Lower leg skin (tissue), 4 donors: Measurements from ENCODE around the gene SMG9. TPM values are rescaled to one million over a fixed set of nuclear protein-coding genes. Genes with fewer than 3 reads are reported as not detected.
A peak's percentile ranks its signal among the peaks of the same experiment; 100 is the strongest.

ENCODE experiments used
- DNase-seq, 2 donors: peaks; one replicate each; pipeline ENCODE4 v3.0.0-alpha.2; 2019; ENCODE audit warnings: low spot score in 2 of 2
- H3K4me3 ChIP-seq: fragments of 200-600 bp; sonication (generic); 2 replicates; pipeline ENCODE4 v1.5.1; 2017; ENCODE audit warnings: mild to moderate bottlenecking, low read depth; ENCODE audit not compliant: poor library complexity, severe bottlenecking
- POLR2A ChIP-seq, 2 donors: fragments of 450-650 bp; IDR thresholded peaks; one replicate each; pipeline ENCODE4 v1.6.1; 2016 to 2017; ENCODE audit warnings: antibody characterized with exemption in 2 of 2, mild to moderate bottlenecking in 1 of 2, moderate library complexity in 1 of 2
- WGBS, 2 donors: methylation state at CpG; one replicate each; pipeline ENCODE4 v1.1.5; 2018; 5-methylcytosine and 5-hydroxymethylcytosine counted together
- intact Hi-C: fragments of 100-400 bp; cut with DNase I; formaldehyde crosslinking; loops from one replicate; pipeline ENCODE4 v1.15.0; 2023; ENCODE audit warnings: low total_unique reads
- total RNA-seq, 4 donors: library from RNA; depleted of rRNA; stranded (reverse); fragments of >200 nt; gene quantifications; one replicate each; pipeline ENCODE4 v1.1.0, GENCODE V29; 2016
- TF ChIP-seq, protein P1 (sequence below), 3 donors: fragments of 450-650 bp; IDR thresholded peaks; one replicate each; pipeline ENCODE4 v1.5.1; 2016; ENCODE audit warnings: antibody characterized with exemption in 3 of 3, mild to moderate bottlenecking in 3 of 3, moderate library complexity in 2 of 3

The SMG9 gene
- total RNA-seq, 4 donors from 2014 or later: 18.0 to 27.6 (median 23.5) TPM

DNA sequence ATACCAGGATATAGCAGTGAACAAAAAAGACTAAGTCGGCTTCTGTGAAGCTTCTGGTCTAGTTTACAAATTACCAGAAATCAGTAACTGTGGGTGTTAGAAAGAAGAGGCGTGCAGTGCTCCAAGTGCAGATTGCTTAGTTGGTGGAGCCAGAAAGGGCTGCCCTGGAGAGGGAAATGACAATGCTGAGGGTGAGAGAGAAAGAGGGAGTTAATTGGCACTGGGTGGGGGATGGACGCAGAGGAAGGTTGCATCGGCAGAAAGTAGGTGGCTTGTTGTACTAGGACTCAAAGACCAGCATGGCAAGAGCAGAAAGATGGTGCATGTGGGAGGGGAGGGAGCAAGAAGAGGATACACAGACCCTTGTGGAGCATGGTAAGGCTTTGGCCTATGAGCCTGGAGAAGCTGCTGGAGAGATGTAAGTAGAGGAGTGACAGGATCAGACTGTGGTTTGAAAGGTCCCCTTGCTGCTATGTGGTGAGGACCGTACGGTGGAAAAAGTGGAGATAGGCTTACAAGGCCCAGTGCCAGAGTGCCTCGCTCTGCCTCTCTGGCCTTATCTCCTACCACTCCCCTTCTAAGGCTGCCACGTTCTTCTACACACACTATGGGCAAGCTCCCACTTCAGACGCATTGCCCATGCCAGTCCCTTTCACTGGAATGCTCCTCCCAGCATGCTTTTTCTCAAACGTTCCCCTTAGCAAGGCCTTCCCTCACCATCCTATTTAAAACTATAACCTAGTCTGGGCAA is 13.5 kb downstream of the SMG9 start:
- TF ChIP-seq, protein P1, sequence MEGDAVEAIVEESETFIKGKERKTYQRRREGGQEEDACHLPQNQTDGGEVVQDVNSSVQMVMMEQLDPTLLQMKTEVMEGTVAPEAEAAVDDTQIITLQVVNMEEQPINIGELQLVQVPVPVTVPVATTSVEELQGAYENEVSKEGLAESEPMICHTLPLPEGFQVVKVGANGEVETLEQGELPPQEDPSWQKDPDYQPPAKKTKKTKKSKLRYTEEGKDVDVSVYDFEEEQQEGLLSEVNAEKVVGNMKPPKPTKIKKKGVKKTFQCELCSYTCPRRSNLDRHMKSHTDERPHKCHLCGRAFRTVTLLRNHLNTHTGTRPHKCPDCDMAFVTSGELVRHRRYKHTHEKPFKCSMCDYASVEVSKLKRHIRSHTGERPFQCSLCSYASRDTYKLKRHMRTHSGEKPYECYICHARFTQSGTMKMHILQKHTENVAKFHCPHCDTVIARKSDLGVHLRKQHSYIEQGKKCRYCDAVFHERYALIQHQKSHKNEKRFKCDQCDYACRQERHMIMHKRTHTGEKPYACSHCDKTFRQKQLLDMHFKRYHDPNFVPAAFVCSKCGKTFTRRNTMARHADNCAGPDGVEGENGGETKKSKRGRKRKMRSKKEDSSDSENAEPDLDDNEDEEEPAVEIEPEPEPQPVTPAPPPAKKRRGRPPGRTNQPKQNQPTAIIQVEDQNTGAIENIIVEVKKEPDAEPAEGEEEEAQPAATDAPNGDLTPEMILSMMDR (IDR thresholded peaks at IDR 0.05): no peak
- no peak for TF ChIP-seq POLR2A (IDR thresholded peaks at IDR 0.05)
- DNase-seq: no peak
- H3K4me3 ChIP-seq: no peak overlapping the region
- intact Hi-C loops: no loop called here
- WGBS, 2 donors: 87 to 90% methylated on average over 10 of the region's 10 CpGs

DNA sequence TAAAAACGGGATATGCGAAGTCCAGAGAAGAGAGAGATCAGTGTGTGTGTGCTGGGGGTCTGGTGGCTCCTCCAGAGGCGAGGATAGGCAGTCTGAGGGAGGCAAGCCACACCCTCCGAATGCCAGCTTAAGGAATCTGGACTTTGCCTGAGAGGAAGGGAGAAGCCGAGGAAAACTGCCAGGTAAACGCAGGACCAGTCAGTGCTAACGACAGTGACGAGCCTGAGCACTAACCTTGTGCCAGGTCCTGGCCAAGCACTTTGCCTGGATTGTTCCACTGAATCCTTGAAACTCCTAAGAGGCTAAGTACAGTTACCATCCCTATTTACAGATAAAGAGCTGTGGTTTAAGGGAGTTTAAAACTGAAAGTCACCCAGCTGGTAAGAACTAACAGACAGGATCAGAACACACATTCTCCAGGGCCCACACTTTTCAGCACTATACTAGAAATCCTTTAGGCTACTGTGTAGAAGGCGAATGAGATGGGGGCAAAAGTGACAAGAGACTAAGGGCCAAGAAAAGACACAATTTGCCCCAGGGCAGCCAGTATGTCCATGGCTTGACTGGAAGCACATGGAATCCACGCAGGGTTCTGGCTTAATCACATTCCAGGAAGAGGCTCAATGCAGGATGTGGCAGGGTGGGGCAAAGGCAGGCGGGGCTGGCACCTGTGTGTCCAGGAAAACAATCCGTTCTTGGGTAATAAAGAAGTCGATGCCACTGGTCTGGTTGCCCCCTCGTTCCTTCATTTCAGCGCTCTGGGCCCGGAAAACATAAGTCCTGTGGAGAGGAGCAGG is 15.1 kb downstream of the SMG9 start:
- intact Hi-C loops: no loop called here
- no peak overlapping the region for H3K4me3 ChIP-seq
- WGBS, 2 donors: 51 to 54% methylated on average over 16 of the region's 16 CpGs
- TF ChIP-seq, protein P1 (IDR thresholded peaks at IDR 0.05): no peak
- TF ChIP-seq POLR2A (IDR thresholded peaks at IDR 0.05): no peak
- no peak for DNase-seq

DNA sequence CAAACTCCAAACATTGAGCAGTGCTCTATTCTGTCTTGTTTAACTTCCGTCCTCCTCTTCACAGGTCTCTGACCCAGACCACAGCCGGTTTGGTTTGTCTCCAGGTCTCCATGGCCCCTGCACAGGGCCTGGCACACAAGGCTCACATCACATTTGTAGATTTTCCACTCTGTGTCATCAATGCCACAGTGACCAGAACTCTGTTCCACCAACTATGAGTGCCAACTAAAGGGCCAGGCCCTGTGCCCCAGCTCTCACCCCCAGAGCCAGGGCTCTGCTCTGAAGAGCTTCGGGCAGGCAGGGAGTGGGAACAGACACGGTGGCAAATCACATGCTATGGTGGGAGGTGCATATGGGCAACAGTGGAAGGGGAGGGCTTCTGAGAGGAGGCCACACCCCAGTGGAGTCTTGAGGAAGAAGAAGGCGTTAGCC is 16.0 kb downstream of the SMG9 start:
- no peak for TF ChIP-seq POLR2A (IDR thresholded peaks at IDR 0.05)
- TF ChIP-seq, protein P1 (IDR thresholded peaks at IDR 0.05): no peak
- WGBS, 2 donors: 44% methylated on average over 5 of the region's 5 CpGs
- no peak overlapping the region for H3K4me3 ChIP-seq
- intact Hi-C loops: no loop called here
- peak in 1 of 2 donors; percentile 39 for DNase-seq

DNA sequence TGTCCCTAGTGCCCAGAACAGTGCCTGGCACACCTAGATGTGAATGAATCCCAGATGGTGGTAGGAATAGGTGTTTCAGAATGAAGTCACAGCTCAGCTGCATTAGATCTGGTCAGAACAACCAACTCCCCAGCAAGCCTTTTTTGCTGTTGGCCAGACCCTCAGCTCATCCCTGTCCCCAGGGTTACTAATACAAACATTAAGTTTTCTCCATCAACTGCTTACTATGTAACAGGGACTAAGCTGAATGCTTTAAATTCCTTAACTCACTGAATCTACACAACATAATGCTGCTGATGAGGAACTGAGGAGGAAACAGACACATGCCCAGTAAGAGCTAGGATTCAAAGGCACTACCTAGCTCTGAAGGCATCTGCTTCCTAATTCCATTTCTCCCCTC is 18.8 kb downstream of the SMG9 start:
- intact Hi-C loops: no loop called here
- no peak for DNase-seq
- TF ChIP-seq, protein P1 (IDR thresholded peaks at IDR 0.05): no peak
- no peak for TF ChIP-seq POLR2A (IDR thresholded peaks at IDR 0.05)
- no peak overlapping the region for H3K4me3 ChIP-seq

DNA sequence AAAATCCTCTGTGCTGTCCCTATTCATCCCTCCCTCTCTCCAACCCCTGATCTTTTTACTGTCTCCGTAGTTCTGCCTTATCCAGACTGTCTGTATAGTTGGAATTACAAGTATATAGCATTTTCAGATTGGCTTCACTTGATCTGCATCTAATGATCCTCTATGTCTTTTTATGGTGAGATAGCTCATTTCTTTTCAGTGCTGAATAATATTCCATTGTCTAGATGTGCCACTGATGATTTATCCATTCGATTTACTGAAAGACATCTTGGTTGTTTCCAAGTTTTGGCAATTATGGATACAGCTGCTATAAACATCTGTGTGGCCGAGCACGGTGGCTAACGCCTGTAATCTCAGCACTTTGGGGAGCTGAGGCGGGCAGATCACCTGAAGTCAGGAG is 19.7 kb downstream of the SMG9 start:
- intact Hi-C loops: no loop called here
- DNase-seq: no peak
- TF ChIP-seq POLR2A (IDR thresholded peaks at IDR 0.05): no peak
- TF ChIP-seq, protein P1 (IDR thresholded peaks at IDR 0.05): no peak
- WGBS, 2 donors: 96 to 97% methylated on average over 6 of the region's 6 CpGs
- no peak overlapping the region for H3K4me3 ChIP-seq
